OCI-LY3 (cell line): ENCODE results near the gene LRRTM2.

Experiments
- EZH2phosphoT487 ChIP-seq: fragments of 200-600 bp; shearing (Covaris generic); IDR thresholded peaks from 2 replicates; pipeline ENCODE4 v1.6.1; 2018; ENCODE audit warnings: antibody characterized with exemption, mixed run types, low read depth
- TF ChIP-seq, protein P1 (sequence below): fragments of 200-600, 300-600 bp; sonication (generic); IDR thresholded peaks from 2 replicates; pipeline ENCODE4 v1.5.1; 2014; ENCODE audit warnings: antibody characterized with exemption, low read length, low read depth

DNA sequence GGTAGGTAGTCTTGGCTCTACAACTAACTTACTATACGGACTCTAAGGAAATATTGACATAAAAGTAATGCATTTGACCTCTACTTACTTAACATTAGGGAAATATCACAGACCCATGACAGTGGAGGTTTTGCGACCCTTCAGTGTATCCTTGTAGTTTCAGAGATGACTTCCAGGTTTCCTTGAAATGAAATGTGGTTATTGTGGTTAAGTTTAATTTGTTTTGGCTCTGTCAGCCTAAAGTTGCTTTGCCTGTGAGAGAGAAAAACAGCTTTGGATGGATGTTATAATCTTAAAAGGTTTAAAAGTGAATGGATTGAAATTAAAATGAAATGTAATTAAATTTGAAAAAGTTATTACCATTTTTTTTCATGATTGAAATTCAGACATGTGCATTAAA, 42.9 kb downstream of the LRRTM2 start:
- TF ChIP-seq, protein P1, sequence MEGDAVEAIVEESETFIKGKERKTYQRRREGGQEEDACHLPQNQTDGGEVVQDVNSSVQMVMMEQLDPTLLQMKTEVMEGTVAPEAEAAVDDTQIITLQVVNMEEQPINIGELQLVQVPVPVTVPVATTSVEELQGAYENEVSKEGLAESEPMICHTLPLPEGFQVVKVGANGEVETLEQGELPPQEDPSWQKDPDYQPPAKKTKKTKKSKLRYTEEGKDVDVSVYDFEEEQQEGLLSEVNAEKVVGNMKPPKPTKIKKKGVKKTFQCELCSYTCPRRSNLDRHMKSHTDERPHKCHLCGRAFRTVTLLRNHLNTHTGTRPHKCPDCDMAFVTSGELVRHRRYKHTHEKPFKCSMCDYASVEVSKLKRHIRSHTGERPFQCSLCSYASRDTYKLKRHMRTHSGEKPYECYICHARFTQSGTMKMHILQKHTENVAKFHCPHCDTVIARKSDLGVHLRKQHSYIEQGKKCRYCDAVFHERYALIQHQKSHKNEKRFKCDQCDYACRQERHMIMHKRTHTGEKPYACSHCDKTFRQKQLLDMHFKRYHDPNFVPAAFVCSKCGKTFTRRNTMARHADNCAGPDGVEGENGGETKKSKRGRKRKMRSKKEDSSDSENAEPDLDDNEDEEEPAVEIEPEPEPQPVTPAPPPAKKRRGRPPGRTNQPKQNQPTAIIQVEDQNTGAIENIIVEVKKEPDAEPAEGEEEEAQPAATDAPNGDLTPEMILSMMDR = no peak
- no peak for TF ChIP-seq EZH2phosphoT487
